Panc1 (cell line): Measurements from ENCODE around the gene PCNT. TPM values are rescaled to one million over a fixed set of nuclear protein-coding genes. Genes with fewer than 3 reads are reported as not detected.
A peak's percentile ranks its signal among the peaks of the same experiment; 100 is the strongest.

Experiments
- ATAC-seq: fragments of 200-7000 bp; cut with Tn5 transposase; 2 replicates; pipeline ENCODE4 v1.9.1; 2020; ENCODE audit warnings: mild to moderate bottlenecking, moderate library complexity
- BruUV-seq: library from RNA; stranded (reverse); fragments of 400-500 nt; replicated peaks from 2 replicates; lab custom pipeline; 2021; lab: Mats Ljungman, UMichigan
- CTCF ChIA-PET: fragments of 300-600 bp; sonication (Branson Sonifier 250); formaldehyde crosslinking; loops from one replicate; lab custom pipeline; 2022; ENCODE audit warnings: antibody characterized with exemption; lab: Charles Lee
- POLR2A ChIA-PET: fragments of 300-600 bp; sonication (Branson Sonifier 250); formaldehyde crosslinking; loops from one replicate; lab custom pipeline; 2022; ENCODE audit warnings: antibody characterized with exemption; lab: Charles Lee
- DNase-seq: peaks from one replicate; pipeline ENCODE4 v3.0.0-alpha.2; 2010; ENCODE audit warnings: low read depth, low spot score
- H3K27ac ChIP-seq: 2 replicates; pipeline ENCODE4 v1.5.1; 2011; ENCODE audit warnings: mild to moderate bottlenecking, low read length, inconsistent platforms
- H3K27me3 ChIP-seq: fragments of 200-500 bp; sonication (Bioruptor generic); 2 replicates; pipeline ENCODE4 v1.6.0; 2014; ENCODE audit warnings: low read length, inconsistent platforms; ENCODE audit not compliant: control insufficient read depth, insufficient read depth
- H3K36me3 ChIP-seq: fragments of 200-500 bp; sonication (Bioruptor generic); 2 replicates; pipeline ENCODE4 v1.5.1; 2014; ENCODE audit warnings: inconsistent platforms, mild to moderate bottlenecking, low read length, moderate library complexity; ENCODE audit not compliant: control insufficient read depth, insufficient read depth
- H3K4me1 ChIP-seq: 2 replicates; pipeline ENCODE4 v1.5.1; 2011; ENCODE audit warnings: inconsistent platforms, mild to moderate bottlenecking, low read length, moderate library complexity; ENCODE audit not compliant: control insufficient read depth, insufficient read depth
- H3K4me3 ChIP-seq, 2 experiments: 2 replicates each; pipeline ENCODE4 v1.5.1; 2011 to 2012; ENCODE audit warnings: low read depth in 2 of 2, low read length in 2 of 2, mild to moderate bottlenecking in 2 of 2, inconsistent platforms in 1 of 2, moderate library complexity in 1 of 2
- H3K9me3 ChIP-seq: fragments of 200-500 bp; sonication (Bioruptor generic); 2 replicates; pipeline ENCODE4 v1.5.1; 2014; ENCODE audit warnings: low read depth, mild to moderate bottlenecking, inconsistent platforms, low read length, moderate library complexity; ENCODE audit not compliant: control insufficient read depth, insufficient read depth
- CTCF ChIP-seq: fragments of 450-650 bp; IDR thresholded peaks from 2 replicates; pipeline ENCODE4 v1.5.1; 2017; ENCODE audit warnings: mild to moderate bottlenecking
- POLR2AphosphoS5 ChIP-seq: IDR thresholded peaks from 2 replicates; pipeline ENCODE4 v1.6.1; 2012; ENCODE audit warnings: mild to moderate bottlenecking, low read depth, low read length, moderate library complexity
- SIN3A ChIP-seq: IDR thresholded peaks from 2 replicates; pipeline ENCODE4 v1.6.1; 2012; ENCODE audit warnings: low read depth, mild to moderate bottlenecking, low read length, moderate library complexity, borderline replicate concordance; ENCODE audit not compliant: insufficient read depth
- TCF7L2 ChIP-seq: IDR thresholded peaks from 2 replicates; pipeline ENCODE4 v1.6.1; 2011; ENCODE audit warnings: mild to moderate bottlenecking, low read depth, low read length, inconsistent platforms
- in situ Hi-C: cut with HindIII; loops from 2 replicates; pipeline ENCODE4 v1.10.0; 2016; ENCODE audit warnings: low sequenced_read_pairs, low pct_unique_long_range_greater_than_20kb
- intact Hi-C: fragments of 100-400 bp; cut with micrococcal nuclease; formaldehyde crosslinking; loops from one replicate; pipeline ENCODE4 v1.10.0; 2022; ENCODE audit not compliant: unreplicated experiment
- total RNA-seq: library from RNA; stranded (reverse); gene quantifications from one replicate; pipeline ENCODE4 v1.2.1, GENCODE V29; 2021; ENCODE audit not compliant: unreplicated experiment
- TF ChIP-seq, protein P1 (sequence below), 2 experiments: IDR thresholded peaks; 2 replicates each; pipeline ENCODE4 v1.6.1; 2011 to 2012; ENCODE audit warnings: low read depth in 2 of 2, control low read depth in 1 of 2, low read length in 1 of 2, mild to moderate bottlenecking in 1 of 2, moderate library complexity in 1 of 2; ENCODE audit not compliant: insufficient read depth in 1 of 2

The PCNT gene
- total RNA-seq, 1 experiment from 2014 or later: 44.3 TPM

- Histone ChIP-seq H3K4me1 (peaks cover 22% of the 10 kb centered on the region; the same call in 1 of the 2 replicates), H3K36me3 (peaks cover 4% of the 10 kb centered on the region; the same call in 1 of the 2 replicates), H3K27ac (peak within 1 kb of the TSS; percentile 92), H3K9me3 (no peaks in the 10 kb centered on the region), H3K4me3 (peak within 1 kb of the TSS; percentile 75 to 87), H3K27me3 (no peaks in the 10 kb centered on the region)
- no TSS peak for BruUV-seq
- ChIA-PET CTCF (no interaction called here), POLR2A (no interaction called here)
- ATAC-seq (peak; percentile 97), DNase-seq (peak; percentile 47)
- intact Hi-C loops: no loop called here
- TF ChIP-seq POLR2AphosphoS5 (peak; percentile 89), CTCF (no peak), TCF7L2 (no peak), SIN3A (peak; percentile 69; the same call in 1 of the 2 replicates)
- in situ Hi-C loops: no loop called here
Measured at GRCh38 chr21:46285761-46286647, 38.0 kb upstream of the PCNT start, which contains the start of gene YBEY. YBEY (plus strand) TSS chr21:46286342; CDS start chr21:46286914, 572 bp downstream.

DNA sequence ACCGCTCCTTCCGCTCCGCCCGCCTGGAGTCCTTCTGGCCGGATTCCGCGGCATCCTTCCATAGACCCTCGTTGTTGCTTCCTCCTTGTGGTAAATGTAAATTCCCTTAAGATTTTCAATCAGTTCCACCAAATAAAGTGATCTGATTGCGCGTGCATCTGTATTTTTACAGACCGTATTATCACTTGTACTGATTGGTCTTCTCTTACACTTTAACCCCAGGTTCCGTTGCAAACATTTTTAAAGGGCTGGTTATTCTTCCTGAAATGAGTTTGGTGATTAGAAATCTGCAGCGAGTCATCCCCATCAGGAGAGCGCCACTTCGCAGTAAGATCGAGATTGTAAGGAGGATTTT, 37.3 kb upstream of the PCNT start:
- Histone ChIP-seq H3K4me3 (peak overlapping the region; percentile 75 to 87), H3K36me3 (peaks cover 4% of the 10 kb centered on the region; the same call in 1 of the 2 replicates), H3K27ac (peak overlapping the region; percentile 83), H3K4me1 (peaks cover 22% of the 10 kb centered on the region; the same call in 1 of the 2 replicates), H3K9me3 (no peaks in the 10 kb centered on the region), H3K27me3 (no peaks in the 10 kb centered on the region)
- no TSS peak for BruUV-seq
- ChIA-PET POLR2A (no interaction called here), CTCF (no interaction called here)
- DNase-seq: no peak
- intact Hi-C loops (no loop called here), in situ Hi-C loops (no loop called here)
- no peak for TF ChIP-seq TCF7L2
- TF ChIP-seq POLR2AphosphoS5: no peak
- TF ChIP-seq, protein P1, sequence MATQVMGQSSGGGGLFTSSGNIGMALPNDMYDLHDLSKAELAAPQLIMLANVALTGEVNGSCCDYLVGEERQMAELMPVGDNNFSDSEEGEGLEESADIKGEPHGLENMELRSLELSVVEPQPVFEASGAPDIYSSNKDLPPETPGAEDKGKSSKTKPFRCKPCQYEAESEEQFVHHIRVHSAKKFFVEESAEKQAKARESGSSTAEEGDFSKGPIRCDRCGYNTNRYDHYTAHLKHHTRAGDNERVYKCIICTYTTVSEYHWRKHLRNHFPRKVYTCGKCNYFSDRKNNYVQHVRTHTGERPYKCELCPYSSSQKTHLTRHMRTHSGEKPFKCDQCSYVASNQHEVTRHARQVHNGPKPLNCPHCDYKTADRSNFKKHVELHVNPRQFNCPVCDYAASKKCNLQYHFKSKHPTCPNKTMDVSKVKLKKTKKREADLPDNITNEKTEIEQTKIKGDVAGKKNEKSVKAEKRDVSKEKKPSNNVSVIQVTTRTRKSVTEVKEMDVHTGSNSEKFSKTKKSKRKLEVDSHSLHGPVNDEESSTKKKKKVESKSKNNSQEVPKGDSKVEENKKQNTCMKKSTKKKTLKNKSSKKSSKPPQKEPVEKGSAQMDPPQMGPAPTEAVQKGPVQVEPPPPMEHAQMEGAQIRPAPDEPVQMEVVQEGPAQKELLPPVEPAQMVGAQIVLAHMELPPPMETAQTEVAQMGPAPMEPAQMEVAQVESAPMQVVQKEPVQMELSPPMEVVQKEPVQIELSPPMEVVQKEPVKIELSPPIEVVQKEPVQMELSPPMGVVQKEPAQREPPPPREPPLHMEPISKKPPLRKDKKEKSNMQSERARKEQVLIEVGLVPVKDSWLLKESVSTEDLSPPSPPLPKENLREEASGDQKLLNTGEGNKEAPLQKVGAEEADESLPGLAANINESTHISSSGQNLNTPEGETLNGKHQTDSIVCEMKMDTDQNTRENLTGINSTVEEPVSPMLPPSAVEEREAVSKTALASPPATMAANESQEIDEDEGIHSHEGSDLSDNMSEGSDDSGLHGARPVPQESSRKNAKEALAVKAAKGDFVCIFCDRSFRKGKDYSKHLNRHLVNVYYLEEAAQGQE (IDR thresholded peaks at IDR 0.05; ENCODE audit: insufficient read depth in 1 of 2, low read depth in 2 of 2, low read length in 1 of 2): no peak
- TF ChIP-seq CTCF: no peak
- no peak for TF ChIP-seq SIN3A
- ATAC-seq: no peak
